Skin of body (tissue), 2 donors: Measurements from ENCODE around the gene SHANK1. TPM values are rescaled to one million over a fixed set of nuclear protein-coding genes. Genes with fewer than 3 reads are reported as not detected.

Experiments used
- DNase-seq: peaks from one replicate; lab custom pipeline; 2025; lab: John Stamatoyannopoulos, UW
- total RNA-seq: library from RNA; depleted of rRNA; stranded (reverse); fragments of >200 nt; gene quantifications from one replicate; pipeline ENCODE4 v1.2.3, GENCODE V29; 2014

Gene SHANK1
- total RNA-seq, 1 donor from 2014 or later: 2.9 TPM

GRCh38 chr19:50659318-50660087 lies 60.1 kb downstream of the SHANK1 start:
- no peak for DNase-seq

- peak; percentile 16 for DNase-seq
These were observed 60.9 kb downstream of the SHANK1 start for GRCh38 chr19:50658441-50659317.

- DNase-seq: peak; percentile 78
These were observed 61.7 kb downstream of the SHANK1 start for GRCh38 chr19:50657712-50658440.

GRCh38 chr19:50657222-50657669 lies 62.4 kb downstream of the SHANK1 start:
- DNase-seq: no peak

GRCh38 chr19:50654882-50655281 lies 64.7 kb downstream of the SHANK1 start:
- DNase-seq: no peak

GRCh38 chr19:50652722-50653121 lies 66.9 kb downstream of the SHANK1 start:
- DNase-seq: no peak

GRCh38 chr19:50651174-50651573 lies 68.4 kb downstream of the SHANK1 start:
- no peak for DNase-seq

GRCh38 chr19:50649433-50650391 lies 69.9 kb downstream of the SHANK1 start, which contains the start of gene C19orf81:
Gene C19orf81, plus strand, starts transcription at chr19:50649445. Its CDS starts 0 bp downstream, at chr19:50649445.
- no peak for DNase-seq

- no peak for DNase-seq
These were observed 70.9 kb downstream of the SHANK1 start for GRCh38 chr19:50648659-50649058.

- DNase-seq: no peak
These were observed 71.6 kb downstream of the SHANK1 start for GRCh38 chr19:50647879-50648615.

GRCh38 chr19:50646074-50646807 lies 73.4 kb downstream of the SHANK1 start:
- no peak for DNase-seq

GRCh38 chr19:50645107-50645506 lies 74.5 kb downstream of the SHANK1 start:
- DNase-seq: no peak

GRCh38 chr19:50644315-50644915 lies 75.2 kb downstream of the SHANK1 start:
- DNase-seq: no peak

- DNase-seq: no peak
These were observed 79.2 kb downstream of the SHANK1 start for GRCh38 chr19:50640368-50640767.

- DNase-seq: no peak
These were observed 80.2 kb downstream of the SHANK1 start, which contains the start of gene SYT3 for GRCh38 chr19:50639121-50640112. Gene SYT3, minus strand, starts transcription at chr19:50639881. Its CDS starts 2,470 bp downstream, at chr19:50637411.

GRCh38 chr19:50638600-50638999 lies 81.0 kb downstream of the SHANK1 start:
- no peak for DNase-seq
